HG02571 (cell line): ENCODE results near the gene ZNF263.

ENCODE experiments used
- ATAC-seq: cut with Tn5 transposase; IDR thresholded peaks from one replicate; pipeline ENCODE4 v1.9.1; 2021; ENCODE audit warnings: mild to moderate bottlenecking, moderate library complexity; ENCODE audit not compliant: unreplicated experiment

The ZNF263 gene

DNA sequence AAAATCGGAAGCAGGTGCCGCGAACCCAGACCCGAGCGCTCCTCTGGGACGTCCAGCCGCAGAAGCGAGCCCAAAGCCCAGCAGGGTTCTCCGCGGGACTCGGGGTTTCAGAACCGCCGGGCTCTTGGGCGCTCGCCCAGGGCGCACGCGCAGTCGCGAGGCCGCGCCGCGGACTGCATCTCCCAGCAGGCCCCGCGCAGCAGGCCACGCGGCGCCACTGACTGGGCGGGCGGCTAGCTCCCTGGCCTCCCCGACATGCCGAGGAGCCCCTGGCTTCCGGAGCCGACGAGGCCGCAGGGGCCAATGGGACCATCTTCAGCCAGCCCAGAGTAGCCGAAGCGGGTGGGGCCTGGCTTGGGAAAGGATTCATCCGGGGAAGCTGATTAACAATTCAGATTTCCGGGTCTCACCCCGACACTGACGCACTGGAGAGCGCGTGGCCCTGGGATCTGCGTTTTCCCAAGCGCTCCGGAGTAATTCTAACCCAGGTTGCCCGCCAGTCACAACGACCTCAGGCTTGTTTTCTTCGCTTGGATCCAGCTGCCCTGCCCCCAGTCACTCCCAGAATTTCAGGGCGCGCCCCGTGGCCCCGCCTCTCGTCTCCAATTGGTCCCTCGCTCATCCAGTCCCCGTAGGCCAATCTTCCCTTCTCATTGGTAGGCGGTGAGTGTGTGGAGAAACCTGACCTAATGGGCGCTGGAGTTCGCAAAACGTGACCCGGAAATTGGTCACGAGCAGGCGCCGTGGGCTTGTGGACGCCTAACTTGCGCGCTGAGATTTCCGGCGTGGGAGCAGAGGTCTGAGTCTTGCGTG is at the start of gene ZNF263:
Gene ZNF263 (plus strand): TSS at position 762 of the 813 bp plus-strand sequence. CDS start 328 bp downstream, outside the sequence.
- peak; percentile 84 for ATAC-seq

- ATAC-seq = peak; percentile 28
These were observed 48.8 kb upstream of the ZNF263 start for GRCh38 chr16:3234543-3234856.

- ATAC-seq = peak; percentile 89
These were observed 48.3 kb upstream of the ZNF263 start, which contains the start of gene ZNF200 for GRCh38 chr16:3234857-3235561. Gene ZNF200 (minus strand): TSS chr16:3235158. CDS start chr16:3233755, 1,403 bp downstream.

GRCh38 chr16:3235856-3236669 is 47.2 kb upstream of the ZNF263 start:
- ATAC-seq = no peak

- no peak for ATAC-seq
These were observed 41.5 kb upstream of the ZNF263 start for GRCh38 chr16:3241761-3242160.

GRCh38 chr16:3242709-3243108 is 40.6 kb upstream of the ZNF263 start:
- no peak for ATAC-seq

- no peak for ATAC-seq
These were observed 39.4 kb upstream of the ZNF263 start for GRCh38 chr16:3243882-3244281.

- no peak for ATAC-seq
These were observed 37.3 kb upstream of the ZNF263 start for GRCh38 chr16:3246002-3246401.

GRCh38 chr16:3246876-3247275 is 36.4 kb upstream of the ZNF263 start:
- no peak for ATAC-seq

DNA sequence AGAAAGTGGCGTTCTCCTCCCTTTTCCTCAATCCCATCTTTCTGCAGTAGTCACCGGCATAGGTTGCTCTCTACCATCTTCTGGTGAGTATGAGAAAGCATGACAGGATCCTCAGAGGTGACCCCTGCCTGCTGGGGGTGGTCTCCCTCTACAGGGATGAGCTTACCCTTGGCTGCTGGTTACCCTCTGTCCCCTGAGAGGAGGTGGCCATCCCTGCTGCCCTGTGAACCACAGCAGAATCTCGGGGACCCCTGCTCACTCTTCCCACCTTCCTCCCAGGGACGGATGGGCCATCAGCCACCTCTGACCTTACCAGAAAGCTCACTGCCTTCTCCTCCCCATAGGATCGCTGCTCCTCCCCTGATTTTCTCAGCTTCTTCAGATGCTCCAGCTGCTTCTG is 34.7 kb upstream of the ZNF263 start:
- no peak for ATAC-seq

- no peak for ATAC-seq
These were observed 34.3 kb upstream of the ZNF263 start for GRCh38 chr16:3249020-3249419.

DNA sequence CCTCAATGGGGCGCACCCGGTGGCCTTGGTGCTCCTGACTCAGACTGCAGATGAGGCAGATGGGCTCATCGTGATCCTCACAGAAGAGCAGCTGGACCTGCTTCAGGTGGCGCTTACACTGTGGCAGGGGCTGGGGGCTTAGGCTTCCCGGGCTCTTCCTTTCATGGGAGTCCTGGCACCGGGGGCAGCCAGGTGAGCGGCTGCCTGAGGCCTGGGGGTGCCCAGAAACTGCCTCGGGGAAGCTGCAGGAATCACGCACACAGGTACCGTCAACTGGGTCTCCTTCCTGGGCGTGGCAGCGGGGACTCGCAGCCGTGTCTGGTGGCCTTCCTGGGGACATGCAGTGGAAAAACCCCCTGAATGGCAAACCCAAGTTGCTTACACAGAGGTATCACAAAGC is 33.8 kb upstream of the ZNF263 start:
- ATAC-seq = no peak

GRCh38 chr16:3252967-3253366 is 30.3 kb upstream of the ZNF263 start:
- no peak for ATAC-seq

DNA sequence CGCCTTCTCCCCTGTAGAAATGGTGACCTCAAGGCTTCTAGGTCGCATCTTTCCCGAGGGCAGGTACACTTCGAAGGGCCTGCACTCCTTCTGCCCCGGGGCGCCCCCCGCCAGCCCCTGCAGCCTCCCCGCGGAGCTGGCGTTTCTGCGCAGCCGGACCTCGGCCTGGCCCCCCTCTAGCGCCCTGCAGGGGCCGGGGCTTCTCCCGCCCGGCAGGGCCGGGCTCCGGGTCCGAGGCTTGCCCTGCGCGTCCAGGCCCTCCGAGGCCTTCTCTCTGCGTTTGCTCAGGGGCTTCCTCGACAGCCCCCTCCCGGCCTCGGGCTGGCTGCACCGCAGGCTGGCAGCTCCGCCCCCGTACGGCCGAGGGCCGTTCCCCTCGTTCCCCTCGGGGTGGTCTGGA is 29.0 kb upstream of the ZNF263 start:
- ATAC-seq = no peak

DNA sequence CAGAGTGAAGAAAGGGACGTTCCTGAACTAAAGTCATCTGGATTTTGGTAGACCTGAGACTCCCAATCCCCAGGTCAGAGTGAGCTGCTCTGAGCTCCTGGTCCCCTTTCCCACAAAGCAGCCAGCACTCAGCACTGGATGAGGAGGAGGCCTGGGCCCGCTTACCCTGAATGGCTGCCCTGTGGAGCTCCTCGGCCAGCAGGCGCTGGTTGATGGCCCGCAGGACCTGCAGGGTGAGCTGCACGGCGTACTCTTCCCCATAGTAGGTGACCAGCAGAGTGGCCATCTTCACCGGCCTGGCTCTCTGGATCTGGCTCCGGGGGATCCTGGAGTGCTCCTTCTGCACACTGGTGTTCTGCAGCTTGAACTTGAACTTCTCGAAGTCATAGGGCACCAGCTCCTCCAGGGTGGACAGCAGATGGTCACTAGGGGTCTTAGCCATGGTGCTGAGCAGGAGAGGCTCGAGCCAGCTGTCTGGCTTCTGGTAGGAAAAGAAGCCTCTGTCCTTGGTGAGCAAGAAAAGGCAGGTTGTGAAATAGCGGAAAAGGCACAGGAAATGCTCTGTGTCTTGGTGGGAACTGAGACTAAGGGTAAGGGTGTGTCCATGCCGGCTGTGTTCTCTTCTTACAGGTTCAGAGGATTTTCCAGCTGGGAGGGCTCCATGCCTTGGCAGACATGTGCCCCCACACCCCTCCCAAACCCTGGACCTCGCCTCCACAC is 27.0 kb upstream of the ZNF263 start, which contains the start of gene MEFV:
Gene MEFV (minus strand): TSS at position 488 of the 720 bp plus-strand sequence. CDS start 46 bp downstream, at position 442.
- ATAC-seq = no peak

- no peak for ATAC-seq
These were observed 26.3 kb upstream of the ZNF263 start for GRCh38 chr16:3256866-3257465.

- no peak for ATAC-seq
These were observed 23.5 kb upstream of the ZNF263 start for GRCh38 chr16:3259836-3260235.

GRCh38 chr16:3262517-3262916 is 20.8 kb upstream of the ZNF263 start:
- no peak for ATAC-seq

DNA sequence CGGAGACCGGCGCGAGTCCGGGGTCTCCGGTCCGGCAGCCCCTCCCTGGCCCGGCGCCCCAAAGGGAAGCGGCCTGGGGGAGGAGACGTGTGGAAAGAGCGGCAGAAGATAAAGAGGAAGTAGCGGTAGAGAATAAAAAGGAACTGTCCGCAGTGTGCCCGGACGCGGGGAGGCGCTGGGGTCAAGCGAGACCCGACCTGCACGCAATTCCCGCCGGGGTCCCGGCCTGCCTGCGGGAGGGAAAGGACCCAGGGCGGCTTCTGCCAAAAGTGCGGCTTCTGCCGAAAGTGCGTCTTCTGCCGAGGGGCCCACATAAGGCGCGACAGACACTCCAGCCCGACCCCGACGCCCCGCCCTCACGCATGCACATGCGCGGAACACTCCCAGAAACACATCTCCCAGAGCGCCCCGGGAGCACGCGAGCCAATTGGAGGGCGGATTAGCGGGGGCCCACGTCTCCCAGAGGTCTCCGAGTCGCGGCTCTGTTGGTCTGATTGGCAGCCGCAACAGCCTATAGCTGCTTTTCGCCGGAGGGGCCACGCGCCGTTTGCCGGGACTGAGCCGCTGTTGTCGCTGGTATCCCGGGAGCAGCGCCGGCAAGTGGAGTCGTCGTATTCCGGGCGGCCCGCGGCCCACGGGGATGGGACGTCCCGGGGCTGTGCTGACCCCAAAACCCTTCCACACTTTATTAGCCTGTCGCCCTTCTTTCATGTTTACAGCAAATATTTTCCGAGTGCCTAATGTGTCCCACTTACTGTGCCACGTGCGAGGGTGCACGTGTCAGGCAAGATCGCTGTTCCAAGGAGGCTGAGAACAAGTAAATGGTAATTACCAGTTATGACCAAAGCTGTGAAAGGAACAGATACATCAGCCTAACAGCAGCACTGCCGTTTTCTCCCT is 18.9 kb upstream of the ZNF263 start:
- ATAC-seq = peak; percentile 83
